Measurements from ENCODE around the gene ZMYM4. TPM values are rescaled to one million over a fixed set of nuclear protein-coding genes. Genes with fewer than 3 reads are reported as not detected.
"Not testable (repeated sequence)": the region's sequence is repeated elsewhere in the genome, so short reads cannot be mapped to it uniquely, and the experiment has no call there.

The ZMYM4 gene
- polyA plus RNA-seq, 2 of the 4 experiments (the other 2 are of a cell fraction) = 12.2 to 36.3 TPM

GRCh38 chr1:35461966-35462651 is 193.6 kb downstream of the ZMYM4 start:
- no peak for FAIRE-seq

GRCh38 chr1:35463232-35463631 is 194.7 kb downstream of the ZMYM4 start:
- ChIA-PET POLR2A (no interaction called here), CTCF (interaction anchor here (1.5 kb wide), 1 partner anchor 11 kb away, joined by 5 read pairs; no protein-coding TSS in a partner anchor)
- Histone ChIP-seq H3K27ac (no peak overlapping the region), H3K4me2 (no peak overlapping the region), H3K4me1 (no peaks in the 10 kb centered on the region), H3K4me3 (no peak overlapping the region), H3K9me3 (no peaks in the 10 kb centered on the region)
- DNase-seq (ENCODE audit: low read depth in 1 of 2, low spot score in 1 of 2) (no peak), FAIRE-seq (no peak), ATAC-seq (no peak)
- TF ChIP-seq RNF2 (IDR thresholded peaks at IDR 0.05; ENCODE audit: borderline replicate concordance, low read depth) = no peak
- TF ChIP-seq BCL3 (IDR thresholded peaks at IDR 0.05) = no peak
- TF ChIP-seq JUN (IDR thresholded peaks at IDR 0.05) = no peak
- TF ChIP-seq, protein P1, sequence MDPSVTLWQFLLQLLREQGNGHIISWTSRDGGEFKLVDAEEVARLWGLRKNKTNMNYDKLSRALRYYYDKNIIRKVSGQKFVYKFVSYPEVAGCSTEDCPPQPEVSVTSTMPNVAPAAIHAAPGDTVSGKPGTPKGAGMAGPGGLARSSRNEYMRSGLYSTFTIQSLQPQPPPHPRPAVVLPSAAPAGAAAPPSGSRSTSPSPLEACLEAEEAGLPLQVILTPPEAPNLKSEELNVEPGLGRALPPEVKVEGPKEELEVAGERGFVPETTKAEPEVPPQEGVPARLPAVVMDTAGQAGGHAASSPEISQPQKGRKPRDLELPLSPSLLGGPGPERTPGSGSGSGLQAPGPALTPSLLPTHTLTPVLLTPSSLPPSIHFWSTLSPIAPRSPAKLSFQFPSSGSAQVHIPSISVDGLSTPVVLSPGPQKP (IDR thresholded peaks at IDR 0.05; ENCODE audit: low read depth, low read length) = no peak
- TF ChIP-seq REST (IDR thresholded peaks at IDR 0.05) = no peak
- TF ChIP-seq CBX2 (IDR thresholded peaks at IDR 0.05; ENCODE audit: borderline replicate concordance, low read depth) = no peak
- TF ChIP-seq E2F6 (IDR thresholded peaks at IDR 0.05; ENCODE audit: borderline replicate concordance, low read depth) = no peak
- TF ChIP-seq, protein P2, sequence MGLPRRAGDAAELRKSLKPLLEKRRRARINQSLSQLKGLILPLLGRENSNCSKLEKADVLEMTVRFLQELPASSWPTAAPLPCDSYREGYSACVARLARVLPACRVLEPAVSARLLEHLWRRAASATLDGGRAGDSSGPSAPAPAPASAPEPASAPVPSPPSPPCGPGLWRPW (IDR thresholded peaks at IDR 0.05) = no peak
- TF ChIP-seq ATOH8 (CRISPR knock-in tag; IDR thresholded peaks at IDR 0.05; ENCODE audit: low read depth) = no peak
- TF ChIP-seq, protein P3, sequence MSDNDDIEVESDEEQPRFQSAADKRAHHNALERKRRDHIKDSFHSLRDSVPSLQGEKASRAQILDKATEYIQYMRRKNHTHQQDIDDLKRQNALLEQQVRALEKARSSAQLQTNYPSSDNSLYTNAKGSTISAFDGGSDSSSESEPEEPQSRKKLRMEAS (IDR thresholded peaks at IDR 0.05) = no peak
- 97% methylated on average over 2 of the region's 2 CpGs for WGBS (ENCODE audit: missing lambda C conversion rate)

More at GRCh38 chr1:35461966-35462651, 193.6 kb downstream of the ZMYM4 start:
- CTCF ChIA-PET = interaction anchor here (1.3 kb wide), 1 partner anchor 11 kb away, joined by 5 read pairs; no protein-coding TSS in a partner anchor
- POLR2A ChIA-PET = no interaction called here
- no peak for TF ChIP-seq ZC3H11A (IDR thresholded peaks at IDR 0.05)
- TF ChIP-seq JUNB (IDR thresholded peaks at IDR 0.05) = no peak
- no peak for TF ChIP-seq KDM1A (IDR thresholded peaks at IDR 0.05; ENCODE audit: low read depth)
- H3K27ac ChIP-seq = no peak overlapping the region
- no peak overlapping the region for H3K4me3 ChIP-seq
- 93% methylated on average over 5 of the region's 5 CpGs for WGBS (ENCODE audit: missing lambda C conversion rate)
- ATAC-seq = no peak
- H3K9me3 ChIP-seq = no peaks in the 10 kb centered on the region
- DNase-seq (ENCODE audit: low read depth in 1 of 2, low spot score in 1 of 2) = no peak
- no peaks in the 10 kb centered on the region for H3K4me1 ChIP-seq
- no peak overlapping the region for H3K4me2 ChIP-seq

GRCh38 chr1:35463749-35464148 is 195.2 kb downstream of the ZMYM4 start:
- H3K4me1 ChIP-seq; ATAC-seq; H3K9me3 ChIP-seq; POLR2A ChIA-PET; DNase-seq (ENCODE audit: low read depth in 1 of 2, low spot score in 1 of 2); H3K4me3 ChIP-seq; H3K4me2 ChIP-seq; H3K27ac ChIP-seq; FAIRE-seq: not testable (repeated sequence)
- CTCF ChIA-PET = interaction anchor here (1.0 to 1.5 kb wide), 2 partner anchors 11 to 13 kb away, joined by 3 to 5 read pairs; no protein-coding TSS in a partner anchor
- WGBS (ENCODE audit: missing lambda C conversion rate) = 79% methylated on average over 2 of the region's 2 CpGs

Measured in A549 (cell line).